ENCODE results near the gene TMEM8B. TPM values are rescaled to one million over a fixed set of nuclear protein-coding genes. Genes with fewer than 3 reads are reported as not detected.
A peak's percentile ranks its signal among the peaks of the same experiment; 100 is the strongest.
"Not testable (repeated sequence)": the region's sequence is repeated elsewhere in the genome, so short reads cannot be mapped to it uniquely, and the experiment has no call there.

TMEM8B gene
- total RNA-seq, 4 donors from 2014 or later, result 7.8 to 21.3 (median 9.6) TPM

DNA sequence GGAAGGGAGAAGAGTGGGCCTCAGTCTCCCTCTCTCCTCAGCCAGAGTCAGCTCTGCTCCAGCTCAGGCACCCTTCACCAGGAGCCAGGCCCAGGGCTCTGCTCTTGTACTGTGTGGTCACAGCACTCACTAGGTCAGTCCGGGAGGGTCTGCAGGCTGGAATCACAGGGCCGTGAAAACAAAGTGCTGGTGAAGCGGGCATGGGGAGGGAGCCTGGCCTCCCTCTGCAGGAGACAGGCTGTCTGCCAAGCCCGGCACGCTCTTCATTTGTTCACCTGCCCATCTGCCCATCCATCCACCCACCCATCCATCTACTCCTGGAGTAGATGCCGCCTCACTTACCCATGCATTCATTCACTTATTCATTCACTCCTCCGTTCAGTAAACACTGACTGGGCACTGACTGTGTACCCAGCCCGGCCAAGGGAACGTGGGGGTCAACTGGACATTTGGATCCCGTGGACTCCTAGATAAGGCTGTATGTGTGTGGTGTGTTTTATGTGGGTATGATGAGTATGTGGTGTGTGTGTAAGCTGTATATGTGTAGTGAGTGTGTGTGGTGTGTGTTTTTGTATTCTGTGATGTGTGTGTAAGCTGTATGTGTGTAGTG lies 83.9 kb downstream of the TMEM8B start:
- Histone ChIP-seq H3K27ac (no peak overlapping the region), H3K27me3 (no peaks in the 10 kb centered on the region), H3K4me1 (peaks cover 45 to 78% (median 70%) of the 10 kb centered on the region in 4 donors), H3K9me3 (no peaks in the 10 kb centered on the region), H3K36me3 (no peaks in the 10 kb centered on the region), H3K4me3 (no peak overlapping the region)
- intact Hi-C loops (cut with DNase I; ENCODE audit: low total_unique reads), result no loop called here
- DNase-seq, result no peak
- TF ChIP-seq POLR2AphosphoS5 (IDR thresholded peaks at IDR 0.05) (no peak), POLR2A (IDR thresholded peaks at IDR 0.05) (no peak)
- in situ Hi-C loops (cut with MboI; ENCODE audit: low pct_ligation_motif_present in 1 of 4, low pct_unique_long_range_greater_than_20kb in 1 of 4, low sequenced_read_pairs in 3 of 4), result no loop called here
- 88% methylated on average over 5 to 10 of the region's 10 CpGs for WGBS, 2 donors (ENCODE audit: low coverage in 1 of 2)

DNA sequence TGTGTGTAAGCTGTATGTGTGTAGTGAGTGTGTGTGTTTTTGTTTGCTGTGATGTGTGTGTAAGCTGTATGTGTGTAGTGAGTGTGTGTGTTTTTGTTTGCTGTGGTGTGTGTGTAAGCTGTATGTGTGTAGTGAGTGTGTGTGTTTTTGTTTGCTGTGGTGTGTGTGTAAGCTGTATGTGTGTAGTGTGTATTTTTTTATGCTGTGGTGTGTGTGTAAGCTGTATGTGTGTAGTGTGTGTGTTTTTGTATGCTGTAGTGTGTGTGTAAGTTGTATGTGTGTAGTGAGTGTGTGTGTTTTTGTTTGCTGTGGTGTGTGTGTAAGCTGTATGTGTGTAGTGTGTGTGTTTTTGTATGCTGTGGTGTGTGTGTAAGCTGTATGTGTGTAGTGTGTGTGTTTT lies 84.4 kb downstream of the TMEM8B start:
- intact Hi-C loops (cut with DNase I; ENCODE audit: low total_unique reads); DNase-seq; in situ Hi-C loops (cut with MboI; ENCODE audit: low pct_ligation_motif_present in 1 of 4, low pct_unique_long_range_greater_than_20kb in 1 of 4, low sequenced_read_pairs in 3 of 4); H3K4me3 ChIP-seq; H3K36me3 ChIP-seq; H3K27ac ChIP-seq; H3K27me3 ChIP-seq; H3K9me3 ChIP-seq: not testable (repeated sequence)
- peaks cover 41 to 78% (median 68%) of the 10 kb centered on the region in 4 donors for H3K4me1 ChIP-seq

DNA sequence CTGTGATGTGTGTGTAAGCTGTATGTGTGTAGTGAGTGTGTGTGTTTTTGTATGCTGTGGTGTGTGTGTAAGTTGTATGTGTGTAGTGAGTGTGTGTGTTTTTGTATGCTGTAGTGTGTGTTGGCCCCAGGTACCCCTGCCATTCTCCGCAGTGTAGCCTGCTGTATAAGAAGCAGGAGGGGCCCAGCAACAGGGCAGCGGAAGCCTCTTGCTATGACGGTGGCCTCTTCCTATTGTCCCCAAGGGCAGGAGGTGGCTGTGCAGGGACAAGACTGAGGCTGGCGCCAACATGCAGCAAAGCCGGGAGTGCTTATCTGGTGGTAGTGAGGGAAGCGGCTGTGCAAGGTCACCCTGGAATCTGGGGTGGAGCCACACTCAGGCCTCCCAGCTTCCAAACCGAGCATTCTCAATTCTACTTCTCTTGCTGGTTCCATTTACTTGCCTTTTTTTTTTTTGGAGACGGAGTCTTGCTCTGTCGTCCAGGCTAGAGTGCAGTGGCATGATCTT lies 85.3 kb downstream of the TMEM8B start:
- Histone ChIP-seq H3K4me1 (peaks cover 37 to 78% (median 68%) of the 10 kb centered on the region in 4 donors), H3K27me3 (no peaks in the 10 kb centered on the region), H3K4me3 (no peak overlapping the region), H3K36me3 (no peaks in the 10 kb centered on the region), H3K27ac (peak overlapping the region; percentile 86 to 89 (median 88)), H3K9me3 (no peaks in the 10 kb centered on the region)
- peak; percentile 41 for TF ChIP-seq POLR2A (IDR thresholded peaks at IDR 0.05)
- peak; percentile 16 to 55 (median 34) for TF ChIP-seq POLR2AphosphoS5 (IDR thresholded peaks at IDR 0.05)
- TF ChIP-seq, protein P1, sequence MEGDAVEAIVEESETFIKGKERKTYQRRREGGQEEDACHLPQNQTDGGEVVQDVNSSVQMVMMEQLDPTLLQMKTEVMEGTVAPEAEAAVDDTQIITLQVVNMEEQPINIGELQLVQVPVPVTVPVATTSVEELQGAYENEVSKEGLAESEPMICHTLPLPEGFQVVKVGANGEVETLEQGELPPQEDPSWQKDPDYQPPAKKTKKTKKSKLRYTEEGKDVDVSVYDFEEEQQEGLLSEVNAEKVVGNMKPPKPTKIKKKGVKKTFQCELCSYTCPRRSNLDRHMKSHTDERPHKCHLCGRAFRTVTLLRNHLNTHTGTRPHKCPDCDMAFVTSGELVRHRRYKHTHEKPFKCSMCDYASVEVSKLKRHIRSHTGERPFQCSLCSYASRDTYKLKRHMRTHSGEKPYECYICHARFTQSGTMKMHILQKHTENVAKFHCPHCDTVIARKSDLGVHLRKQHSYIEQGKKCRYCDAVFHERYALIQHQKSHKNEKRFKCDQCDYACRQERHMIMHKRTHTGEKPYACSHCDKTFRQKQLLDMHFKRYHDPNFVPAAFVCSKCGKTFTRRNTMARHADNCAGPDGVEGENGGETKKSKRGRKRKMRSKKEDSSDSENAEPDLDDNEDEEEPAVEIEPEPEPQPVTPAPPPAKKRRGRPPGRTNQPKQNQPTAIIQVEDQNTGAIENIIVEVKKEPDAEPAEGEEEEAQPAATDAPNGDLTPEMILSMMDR (IDR thresholded peaks at IDR 0.05), result no peak
- TF ChIP-seq EP300 (IDR thresholded peaks at IDR 0.05; ENCODE audit: low read depth), result no peak
- DNase-seq, result peak; percentile 75
- intact Hi-C loops (cut with DNase I; ENCODE audit: low total_unique reads), result no loop called here
- in situ Hi-C loops (cut with MboI; ENCODE audit: low pct_ligation_motif_present in 1 of 4, low pct_unique_long_range_greater_than_20kb in 1 of 4, low sequenced_read_pairs in 3 of 4), result no loop called here
- 34 to 36% methylated on average over 5 to 9 of the region's 9 CpGs for WGBS, 2 donors (ENCODE audit: low coverage in 1 of 2)

Small RNA genes lying within 50 kb of the gene (small RNA-seq; reads per million reads assigned to genes)
- gene HINT2, result 0 to 0.83 (median 0.53) reads per million in 4 donors

Other genes with a start within 250 kb of the TMEM8B start
- gene TESK1, start 224.0 kb upstream of the TMEM8B start, total RNA-seq, result 10 to 100 TPM; 11.9 to 69.2 (median 45.8) TPM
- gene CD72, start 210.8 kb upstream of the TMEM8B start, total RNA-seq, result 10 to 100 TPM in 2 of 4 donors, 1 to 10 TPM in 2; 3.0 to 21.9 (median 10.9) TPM
- gene SIT1, start 178.3 kb upstream of the TMEM8B start, total RNA-seq, result 1 to 10 TPM in 3 of 4 donors, not detected in 1; 1.2 to 6.7 (median 3.8) TPM
- gene RMRP, start 171.2 kb upstream of the TMEM8B start, total RNA-seq, result 1,000 to 10,000 TPM; 1,115 to 7,222 (median 2,718) TPM
- gene CCDC107, start 170.9 kb upstream of the TMEM8B start, total RNA-seq, result 10 to 100 TPM; 32.0 to 50.1 (median 37.2) TPM
- 1 to 10 TPM; 1.6 to 7.4 (median 5.8) TPM for gene ARHGEF39, start 164.0 kb upstream of the TMEM8B start, total RNA-seq
- gene CA9, start 155.3 kb upstream of the TMEM8B start, total RNA-seq, result not detected
- gene TPM2, start 139.3 kb upstream of the TMEM8B start, total RNA-seq, result 1,000 to 10,000 TPM in 1 of 4 donors, 100 to 1,000 TPM in 3; 493 to 2,531 (median 633) TPM
- gene TLN1, start 97.0 kb upstream of the TMEM8B start, total RNA-seq, result 100 to 1,000 TPM; 158 to 328 (median 177) TPM
- 10 to 100 TPM; 22.4 to 69.7 (median 45.5) TPM for gene CREB3, start 96.6 kb upstream of the TMEM8B start, total RNA-seq
- gene GBA2, start 80.0 kb upstream of the TMEM8B start, total RNA-seq, result 100 to 1,000 TPM; 217 to 709 (median 255) TPM
- gene RGP1, start 79.9 kb upstream of the TMEM8B start, total RNA-seq, result 10 to 100 TPM; 30.3 to 47.5 (median 43.7) TPM
- gene MSMP, start 75.0 kb upstream of the TMEM8B start, total RNA-seq, result not detected
- 1 to 10 TPM; 1.1 to 6.8 (median 4.9) TPM for gene NPR2, start 37.6 kb upstream of the TMEM8B start, total RNA-seq
- 1 to 10 TPM in 2 of 4 donors, under 1 TPM in 1, not detected in 1; 0.41 to 3.0 (median 1.9) TPM for gene SPAG8, start 17.0 kb upstream of the TMEM8B start, total RNA-seq
- 10 to 100 TPM; 16.8 to 58.0 (median 38.9) TPM for gene HINT2, start 14.2 kb upstream of the TMEM8B start, total RNA-seq
- gene FAM221B, start 496 bp upstream of the TMEM8B start, total RNA-seq, result under 1 TPM in 1 of 4 donors, not detected in 3; 0.14 TPM
- under 1 TPM in 1 of 4 donors, not detected in 3; 0.64 TPM for gene OR13J1, start 41.2 kb downstream of the TMEM8B start, total RNA-seq
- 10 to 100 TPM; 23.9 to 60.2 (median 34.3) TPM for gene HRCT1, start 77.0 kb downstream of the TMEM8B start, total RNA-seq
- 1 to 10 TPM in 1 of 4 donors, under 1 TPM in 1, not detected in 2; 0.68 to 2.5 TPM for gene SPAAR, start 80.3 kb downstream of the TMEM8B start, total RNA-seq
- not detected for gene OR2S2, start 128.9 kb downstream of the TMEM8B start, total RNA-seq
- 10 to 100 TPM in 1 of 4 donors, 1 to 10 TPM in 3; 1.5 to 30.3 (median 6.0) TPM for gene RECK, start 207.7 kb downstream of the TMEM8B start, total RNA-seq

All from transverse colon (tissue), 4 donors.